Measurements from ENCODE around the gene CCBE1. TPM values are rescaled to one million over a fixed set of nuclear protein-coding genes. Genes with fewer than 3 reads are reported as not detected.

CCBE1 gene
- total RNA-seq, 1 experiment from 2014 or later = not detected

- no peak for DNase-seq
These were observed 196.5 kb downstream of the CCBE1 start for GRCh38 chr18:59500765-59501164.

GRCh38 chr18:59498506-59499086 lies 198.6 kb downstream of the CCBE1 start:
- H3K27me3 ChIP-seq = no peaks in the 10 kb centered on the region
- no peak for DNase-seq
- H3K9me3 ChIP-seq (replicated peaks) = no peaks in the 10 kb centered on the region
- H3K36me3 ChIP-seq = no peaks in the 10 kb centered on the region
- H3K27ac ChIP-seq = no peak overlapping the region
- no peaks in the 10 kb centered on the region for H3K4me1 ChIP-seq
- no peak overlapping the region for H3K4me3 ChIP-seq

More at GRCh38 chr18:59500765-59501164, 196.5 kb downstream of the CCBE1 start:
- no peaks in the 10 kb centered on the region for H3K27me3 ChIP-seq
- no peak overlapping the region for H3K27ac ChIP-seq
- H3K36me3 ChIP-seq = no peaks in the 10 kb centered on the region
- H3K4me1 ChIP-seq = no peaks in the 10 kb centered on the region
- no peaks in the 10 kb centered on the region for H3K9me3 ChIP-seq (replicated peaks)
- H3K4me3 ChIP-seq = no peak overlapping the region

- DNase-seq = no peak
- no peak overlapping the region for H3K27ac ChIP-seq
- H3K27me3 ChIP-seq = no peaks in the 10 kb centered on the region
- H3K9me3 ChIP-seq (replicated peaks) = no peaks in the 10 kb centered on the region
- H3K36me3 ChIP-seq = no peaks in the 10 kb centered on the region
- no peak overlapping the region for H3K4me3 ChIP-seq
- H3K4me1 ChIP-seq = no peaks in the 10 kb centered on the region
These were observed 204.3 kb downstream of the CCBE1 start for GRCh38 chr18:59492756-59493421.

GRCh38 chr18:59488899-59489298 lies 208.3 kb downstream of the CCBE1 start:
- H3K27me3 ChIP-seq = no peaks in the 10 kb centered on the region
- DNase-seq = no peak
- no peaks in the 10 kb centered on the region for H3K9me3 ChIP-seq (replicated peaks)
- no peaks in the 10 kb centered on the region for H3K4me1 ChIP-seq
- H3K4me3 ChIP-seq = no peak overlapping the region
- no peaks in the 10 kb centered on the region for H3K36me3 ChIP-seq
- H3K27ac ChIP-seq = no peak overlapping the region

GRCh38 chr18:59485382-59485781 lies 211.8 kb downstream of the CCBE1 start:
- H3K27ac ChIP-seq = no peak overlapping the region
- H3K4me1 ChIP-seq = no peaks in the 10 kb centered on the region
- H3K36me3 ChIP-seq = no peaks in the 10 kb centered on the region
- H3K27me3 ChIP-seq = no peaks in the 10 kb centered on the region
- H3K4me3 ChIP-seq = no peak overlapping the region
- no peak for DNase-seq
- H3K9me3 ChIP-seq (replicated peaks) = no peaks in the 10 kb centered on the region

- Histone ChIP-seq H3K27ac (no peak overlapping the region), H3K27me3 (no peaks in the 10 kb centered on the region), H3K9me3 (replicated peaks) (no peaks in the 10 kb centered on the region), H3K36me3 (no peaks in the 10 kb centered on the region), H3K4me3 (no peak overlapping the region), H3K4me1 (no peaks in the 10 kb centered on the region)
- no peak for DNase-seq
These were observed 212.5 kb downstream of the CCBE1 start for GRCh38 chr18:59484561-59485328.

- Histone ChIP-seq H3K36me3 (no peaks in the 10 kb centered on the region), H3K4me1 (no peaks in the 10 kb centered on the region), H3K4me3 (no peak overlapping the region), H3K27ac (no peak overlapping the region), H3K27me3 (no peaks in the 10 kb centered on the region), H3K9me3 (replicated peaks) (no peaks in the 10 kb centered on the region)
- no peak for DNase-seq
These were observed 213.1 kb downstream of the CCBE1 start for GRCh38 chr18:59484131-59484530.

GRCh38 chr18:59481436-59481835 lies 215.8 kb downstream of the CCBE1 start:
- Histone ChIP-seq H3K36me3 (no peaks in the 10 kb centered on the region), H3K4me3 (no peak overlapping the region), H3K4me1 (no peaks in the 10 kb centered on the region), H3K27me3 (no peaks in the 10 kb centered on the region), H3K27ac (no peak overlapping the region), H3K9me3 (replicated peaks) (no peaks in the 10 kb centered on the region)
- DNase-seq = no peak

- Histone ChIP-seq H3K4me3 (no peak overlapping the region), H3K9me3 (replicated peaks) (no peaks in the 10 kb centered on the region), H3K27ac (no peak overlapping the region), H3K4me1 (no peaks in the 10 kb centered on the region), H3K36me3 (no peaks in the 10 kb centered on the region), H3K27me3 (no peaks in the 10 kb centered on the region)
- DNase-seq = no peak
These were observed 217.4 kb downstream of the CCBE1 start for GRCh38 chr18:59479776-59480175.

GRCh38 chr18:59478591-59478990 lies 218.6 kb downstream of the CCBE1 start:
- DNase-seq = no peak
- Histone ChIP-seq H3K4me1 (no peaks in the 10 kb centered on the region), H3K27me3 (no peaks in the 10 kb centered on the region), H3K4me3 (no peak overlapping the region), H3K36me3 (no peaks in the 10 kb centered on the region), H3K9me3 (replicated peaks) (no peaks in the 10 kb centered on the region), H3K27ac (no peak overlapping the region)

GRCh38 chr18:59477849-59478248 lies 219.4 kb downstream of the CCBE1 start:
- no peaks in the 10 kb centered on the region for H3K4me1 ChIP-seq
- H3K36me3 ChIP-seq = no peaks in the 10 kb centered on the region
- DNase-seq = no peak
- no peak overlapping the region for H3K4me3 ChIP-seq
- no peak overlapping the region for H3K27ac ChIP-seq
- no peaks in the 10 kb centered on the region for H3K27me3 ChIP-seq
- no peaks in the 10 kb centered on the region for H3K9me3 ChIP-seq (replicated peaks)

- Histone ChIP-seq H3K4me1 (no peaks in the 10 kb centered on the region), H3K4me3 (no peak overlapping the region), H3K9me3 (replicated peaks) (no peaks in the 10 kb centered on the region), H3K27ac (no peak overlapping the region), H3K36me3 (no peaks in the 10 kb centered on the region), H3K27me3 (no peaks in the 10 kb centered on the region)
- no peak for DNase-seq
These were observed 226.6 kb downstream of the CCBE1 start for GRCh38 chr18:59470561-59471121.

GRCh38 chr18:59469463-59470180 lies 227.6 kb downstream of the CCBE1 start:
- DNase-seq = no peak
- Histone ChIP-seq H3K4me3 (no peak overlapping the region), H3K9me3 (replicated peaks) (no peaks in the 10 kb centered on the region), H3K4me1 (no peaks in the 10 kb centered on the region), H3K27ac (no peak overlapping the region), H3K27me3 (no peaks in the 10 kb centered on the region), H3K36me3 (no peaks in the 10 kb centered on the region)

- Histone ChIP-seq H3K9me3 (replicated peaks) (no peaks in the 10 kb centered on the region), H3K36me3 (no peaks in the 10 kb centered on the region), H3K27me3 (no peaks in the 10 kb centered on the region), H3K4me3 (no peak overlapping the region), H3K4me1 (no peaks in the 10 kb centered on the region), H3K27ac (no peak overlapping the region)
- DNase-seq = no peak
These were observed 228.4 kb downstream of the CCBE1 start for GRCh38 chr18:59468821-59469220.

- Histone ChIP-seq H3K9me3 (replicated peaks) (no peaks in the 10 kb centered on the region), H3K27ac (no peak overlapping the region), H3K36me3 (no peaks in the 10 kb centered on the region), H3K27me3 (no peaks in the 10 kb centered on the region), H3K4me1 (no peaks in the 10 kb centered on the region), H3K4me3 (no peak overlapping the region)
- no peak for DNase-seq
These were observed 229.7 kb downstream of the CCBE1 start for GRCh38 chr18:59467497-59467896.
